BE2C (cell line): ENCODE data around the gene MAPKAPK3.

ENCODE experiments used
- DNase-seq: peaks from one replicate; pipeline ENCODE4 v3.0.0-alpha.2; 2020
- H3K27me3 ChIP-seq: fragments of 250-450 bp; sonication (Bioruptor Pico); 2 replicates; pipeline ENCODE4 v1.5.1; 2020; ENCODE audit warnings: mild to moderate bottlenecking
- H3K36me3 ChIP-seq: fragments of 250-450 bp; sonication (Bioruptor Pico); 2 replicates; pipeline ENCODE4 v1.5.1; 2020; ENCODE audit warnings: mild to moderate bottlenecking
- H3K4me1 ChIP-seq: fragments of 250-450 bp; sonication (Bioruptor Pico); 2 replicates; pipeline ENCODE4 v1.5.1; 2020
- H3K4me3 ChIP-seq: 2 replicates; pipeline ENCODE4 v1.5.1; 2011; ENCODE audit warnings: low read depth, low read length
- H3K9me3 ChIP-seq: fragments of 250-450 bp; sonication (Bioruptor Pico); 2 replicates; pipeline ENCODE4 v1.5.1; 2020
- CTCF ChIP-seq: IDR thresholded peaks from 2 replicates; pipeline ENCODE4 v1.5.1; 2012; ENCODE audit warnings: mild to moderate bottlenecking, low read depth, low read length

MAPKAPK3 gene

DNA sequence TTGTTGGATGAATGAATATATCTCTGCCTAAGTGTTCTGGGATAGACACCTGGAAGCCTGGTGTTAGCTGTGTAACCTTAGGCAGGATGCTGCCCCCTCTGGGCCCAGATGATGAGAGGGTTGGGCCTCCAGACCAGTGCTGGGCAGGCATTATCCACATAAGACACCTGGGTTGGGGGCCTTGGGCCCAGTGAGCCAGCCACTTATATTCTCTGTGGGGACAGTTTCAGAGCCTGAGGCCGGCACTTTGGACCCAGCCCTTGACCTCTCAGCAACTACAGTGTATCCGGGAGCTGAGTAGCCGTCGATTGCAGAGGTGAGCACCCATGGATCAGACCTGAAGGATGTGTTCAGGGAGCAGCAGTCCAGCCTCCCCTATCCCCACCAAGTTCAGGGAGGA lies 45.5 kb upstream of the MAPKAPK3 start:
- TF ChIP-seq CTCF = no peak
- Histone ChIP-seq H3K27me3 (no peaks in the 10 kb centered on the region), H3K36me3 (no peaks in the 10 kb centered on the region), H3K4me1 (peaks cover 3% of the 10 kb centered on the region; the same call in 1 of the 2 replicates), H3K9me3 (no peaks in the 10 kb centered on the region), H3K4me3 (no peak overlapping the region)
- no peak for DNase-seq

GRCh38 chr3:50572158-50572557 lies 44.8 kb upstream of the MAPKAPK3 start:
- Histone ChIP-seq H3K9me3 (no peaks in the 10 kb centered on the region), H3K36me3 (no peaks in the 10 kb centered on the region), H3K27me3 (no peaks in the 10 kb centered on the region), H3K4me3 (no peak overlapping the region), H3K4me1 (peaks cover 3% of the 10 kb centered on the region; the same call in 1 of the 2 replicates)
- DNase-seq = peak; percentile 67
- TF ChIP-seq CTCF = peak; percentile 75

DNA sequence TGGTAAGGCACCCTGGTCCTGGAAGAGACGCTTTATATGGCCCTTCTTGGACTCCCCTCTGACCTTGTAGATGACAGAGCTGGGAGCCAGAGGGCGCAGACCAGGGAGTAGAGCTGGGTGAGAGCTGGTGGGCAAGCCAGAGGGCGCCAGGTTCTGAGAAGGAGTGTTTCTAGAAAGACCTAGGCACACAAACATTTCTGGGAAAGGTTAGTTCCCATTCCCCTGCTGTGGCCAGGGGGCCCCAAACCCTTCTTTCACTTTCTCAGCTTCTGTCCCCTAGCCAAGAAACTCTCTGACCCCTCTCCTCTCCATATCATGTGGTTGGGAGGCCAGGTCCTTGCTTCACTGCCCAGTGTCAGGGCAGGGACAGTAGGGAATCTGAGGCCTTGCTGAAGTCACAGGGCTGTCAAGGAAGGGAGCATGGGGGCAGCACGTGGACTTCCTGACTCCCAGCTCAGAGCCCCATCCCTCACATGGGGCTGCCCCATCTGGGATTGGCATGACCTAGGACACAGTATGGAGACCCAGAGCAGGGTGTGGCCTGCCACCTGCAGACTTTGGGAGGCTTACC lies 44.1 kb upstream of the MAPKAPK3 start:
- no peaks in the 10 kb centered on the region for H3K9me3 ChIP-seq
- no peak for TF ChIP-seq CTCF
- no peak overlapping the region for H3K4me3 ChIP-seq
- DNase-seq = no peak
- H3K4me1 ChIP-seq = peaks cover under 1% of the 10 kb centered on the region; the same call in 1 of the 2 replicates
- H3K27me3 ChIP-seq = no peaks in the 10 kb centered on the region
- no peaks in the 10 kb centered on the region for H3K36me3 ChIP-seq

DNA sequence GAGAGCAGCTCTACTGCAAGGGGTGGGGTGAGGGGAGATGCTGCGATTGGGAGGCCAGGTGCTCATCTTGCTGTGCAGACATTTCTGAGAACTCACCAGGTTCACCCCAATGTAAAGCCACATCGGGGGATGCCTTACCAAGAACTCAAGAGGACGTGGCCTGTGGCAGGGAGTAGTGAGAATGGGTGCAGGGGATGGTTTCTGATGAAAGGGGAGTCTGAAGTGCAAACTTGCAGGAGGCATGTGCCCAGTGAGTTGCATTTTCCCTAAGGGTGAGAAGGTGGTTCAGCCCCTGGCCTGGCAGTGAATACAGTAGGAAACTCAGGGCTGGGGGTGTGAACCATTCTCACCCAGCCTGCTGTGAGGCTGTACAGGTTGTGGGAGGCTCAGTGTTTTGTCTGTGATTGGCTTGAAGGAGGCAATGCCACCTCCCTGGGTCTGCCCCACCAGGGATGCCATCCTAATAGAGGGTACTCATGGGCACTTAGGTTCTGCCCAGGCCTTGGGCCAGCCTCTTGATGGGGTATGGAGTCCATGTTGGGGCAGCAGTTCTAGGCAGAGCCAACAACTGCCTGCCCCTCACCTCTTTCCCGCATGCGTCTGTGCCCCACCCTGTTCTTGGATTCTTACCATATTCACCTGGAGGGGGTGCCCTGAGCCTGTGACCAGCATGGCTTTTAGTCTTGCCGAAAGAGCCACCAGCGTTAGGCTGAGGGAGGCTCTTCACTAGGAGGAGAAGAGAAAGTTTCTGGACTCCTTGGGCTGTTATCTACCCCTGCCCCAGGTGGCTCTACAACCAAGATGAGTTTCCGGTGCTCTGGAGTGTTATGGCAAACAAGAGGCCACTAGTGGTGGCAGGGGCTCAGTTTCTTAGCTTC lies 43.1 kb upstream of the MAPKAPK3 start:
- no peak for DNase-seq
- Histone ChIP-seq H3K27me3 (no peaks in the 10 kb centered on the region), H3K36me3 (no peaks in the 10 kb centered on the region), H3K4me1 (no peaks in the 10 kb centered on the region), H3K9me3 (no peaks in the 10 kb centered on the region), H3K4me3 (no peak overlapping the region)
- TF ChIP-seq CTCF = no peak

- Histone ChIP-seq H3K36me3 (no peaks in the 10 kb centered on the region), H3K4me3 (no peak overlapping the region), H3K4me1 (no peaks in the 10 kb centered on the region), H3K27me3 (no peaks in the 10 kb centered on the region), H3K9me3 (no peaks in the 10 kb centered on the region)
- no peak for DNase-seq
- no peak for TF ChIP-seq CTCF
These were observed 42.5 kb upstream of the MAPKAPK3 start for GRCh38 chr3:50574444-50574831.

DNA sequence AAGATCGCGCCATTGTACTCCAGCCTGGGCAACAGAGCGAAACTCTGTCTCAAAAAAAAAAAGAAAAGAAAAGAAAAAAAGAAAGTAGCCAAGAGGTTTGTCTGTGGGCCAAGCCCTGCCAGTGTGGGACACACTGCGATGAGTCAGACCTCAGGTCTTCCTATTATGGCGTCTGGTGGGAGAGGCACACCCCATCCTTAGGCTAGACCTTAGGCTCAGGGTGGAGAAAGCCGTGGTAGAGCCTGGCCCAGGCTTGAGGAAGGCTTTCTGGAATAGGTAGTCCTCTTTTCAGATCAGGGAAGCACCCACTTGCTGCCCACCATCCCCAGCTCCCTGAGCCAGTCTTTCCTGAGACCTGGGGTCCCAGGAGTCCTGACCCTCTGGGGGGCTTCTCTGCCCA lies 41.6 kb upstream of the MAPKAPK3 start:
- no peaks in the 10 kb centered on the region for H3K36me3 ChIP-seq
- no peaks in the 10 kb centered on the region for H3K27me3 ChIP-seq
- no peaks in the 10 kb centered on the region for H3K4me1 ChIP-seq
- no peak for DNase-seq
- H3K4me3 ChIP-seq = no peak overlapping the region
- H3K9me3 ChIP-seq = no peaks in the 10 kb centered on the region
- TF ChIP-seq CTCF = no peak
